IMR-90 (cell line): ENCODE results near the gene RBM23. TPM values are rescaled to one million over a fixed set of nuclear protein-coding genes. Genes with fewer than 3 reads are reported as not detected.

Source experiments
- ATAC-seq: fragments of 200-7000 bp; cut with Tn5 transposase; 2 replicates; pipeline ENCODE4 v1.9.1; 2020; ENCODE audit warnings: low read depth, mild to moderate bottlenecking, moderate library complexity
- BruUV-seq: library from RNA; stranded (reverse); fragments of 400-500 nt; replicated peaks from 2 replicates; lab custom pipeline; 2021; lab: Mats Ljungman, UMichigan
- CTCF ChIA-PET: fragments of 300-600 bp; formaldehyde crosslinking; extraction: SDS; loops from one replicate; lab custom pipeline; 2021; ENCODE audit warnings: antibody characterized with exemption; lab: Yijun Ruan, JAX
- POLR2A ChIA-PET: fragments of 300-600 bp; sonication (Branson Sonifier 250); formaldehyde crosslinking; loops from one replicate; lab custom pipeline; 2022; ENCODE audit warnings: antibody characterized with exemption; ENCODE audit not compliant: unreplicated experiment; lab: Charles Lee
- DNase-seq: peaks from one replicate; pipeline ENCODE4 v3.0.0; 2013
- H2AFZ ChIP-seq: replicated peaks from 2 replicates; pipeline ENCODE3; 2013; ENCODE audit warnings: low read length, mild to moderate bottlenecking; ENCODE audit not compliant: poor library complexity
- H2AK5ac ChIP-seq: 2 replicates; pipeline ENCODE4 v1.6.1; 2013; ENCODE audit warnings: low read depth, low read length, inconsistent platforms
- H2AK9ac ChIP-seq: replicated peaks from 2 replicates; pipeline ENCODE3; 2013; ENCODE audit warnings: mild to moderate bottlenecking, low read depth, low read length, moderate library complexity; ENCODE audit not compliant: poor library complexity
- H2BK120ac ChIP-seq: 2 replicates; pipeline ENCODE4 v1.6.1; 2013; ENCODE audit warnings: low read depth, low read length, inconsistent platforms
- H2BK15ac ChIP-seq: 3 replicates; pipeline ENCODE4 v1.6.1; 2013; ENCODE audit warnings: low read depth, low read length, inconsistent platforms
- H2BK20ac ChIP-seq: 2 replicates; pipeline ENCODE4 v1.6.1; 2013; ENCODE audit warnings: low read depth, mild to moderate bottlenecking, inconsistent platforms, low read length, moderate library complexity
- H2BK5ac ChIP-seq: 2 replicates; pipeline ENCODE4 v1.6.1; 2013; ENCODE audit warnings: mild to moderate bottlenecking, low read depth, low read length, inconsistent platforms; ENCODE audit not compliant: poor library complexity, severe bottlenecking
- H3K14ac ChIP-seq: replicated peaks from 2 replicates; pipeline ENCODE4 v1.6.1; 2013; ENCODE audit warnings: low read depth, low read length, inconsistent platforms
- H3K18ac ChIP-seq: 2 replicates; pipeline ENCODE4 v1.6.1; 2013; ENCODE audit warnings: low read depth, low read length, control low read depth
- H3K23ac ChIP-seq: 2 replicates; pipeline ENCODE4 v1.6.1; 2013; ENCODE audit warnings: low read depth, low read length, inconsistent platforms
- H3K27ac ChIP-seq: 2 replicates; pipeline ENCODE4 v1.5.1; 2013; ENCODE audit warnings: mild to moderate bottlenecking, control low read depth, low read length; ENCODE audit not compliant: insufficient read depth
- H3K27me3 ChIP-seq: 2 replicates; pipeline ENCODE4 v1.6.1; 2013; ENCODE audit warnings: low read length; ENCODE audit not compliant: control insufficient read depth, insufficient read depth
- H3K36me3 ChIP-seq: 2 replicates; pipeline ENCODE4 v1.6.1; 2013; ENCODE audit warnings: low read length, mixed read lengths; ENCODE audit not compliant: control insufficient read depth, insufficient read depth
- H3K4ac ChIP-seq: 2 replicates; pipeline ENCODE4 v1.6.1; 2013; ENCODE audit warnings: low read depth, low read length, inconsistent platforms
- H3K4me1 ChIP-seq: 2 replicates; pipeline ENCODE4 v1.6.1; 2013; ENCODE audit warnings: low read length, mixed read lengths; ENCODE audit not compliant: control insufficient read depth, insufficient read depth
- H3K4me2 ChIP-seq: 2 replicates; pipeline ENCODE4 v1.6.1; 2013; ENCODE audit warnings: low read depth, mild to moderate bottlenecking, control low read depth, low read length, moderate library complexity
- H3K4me3 ChIP-seq: 2 replicates; pipeline ENCODE4 v1.5.1; 2013; ENCODE audit warnings: low read depth, mild to moderate bottlenecking, control low read depth, low read length, moderate library complexity; ENCODE audit not compliant: insufficient read depth
- H3K56ac ChIP-seq: 2 replicates; pipeline ENCODE4 v1.6.1; 2013; ENCODE audit warnings: low read length, inconsistent platforms; ENCODE audit not compliant: insufficient read depth; ENCODE audit errors: extremely low read depth
- H3K79me1 ChIP-seq, 2 experiments: 2 replicates each; pipeline ENCODE4 v1.6.1; 2013; ENCODE audit warnings: low read length in 2 of 2, inconsistent platforms in 1 of 2, low read depth in 1 of 2
- H3K9ac ChIP-seq: 2 replicates; pipeline ENCODE4 v1.6.1; 2013; ENCODE audit warnings: low read depth, low read length, control low read depth
- H3K9me1 ChIP-seq: 2 replicates; pipeline ENCODE4 v1.6.1; 2013; ENCODE audit warnings: low read length, inconsistent platforms; ENCODE audit not compliant: insufficient read depth
- H3K9me3 ChIP-seq: 2 replicates; pipeline ENCODE4 v1.6.1; 2013; ENCODE audit warnings: low read length; ENCODE audit not compliant: control insufficient read depth, insufficient read depth
- H4K20me1 ChIP-seq: 2 replicates; pipeline ENCODE4 v1.6.1; 2013; ENCODE audit warnings: low read length, inconsistent platforms; ENCODE audit not compliant: insufficient read depth
- H4K5ac ChIP-seq: 2 replicates; pipeline ENCODE4 v1.6.1; 2013; ENCODE audit warnings: mild to moderate bottlenecking, low read depth, low read length, control low read depth
- H4K8ac ChIP-seq, 2 experiments: 2 replicates each; pipeline ENCODE4 v1.6.1; 2013; ENCODE audit warnings: low read depth in 2 of 2, low read length in 2 of 2, control low read depth in 1 of 2, inconsistent platforms in 1 of 2
- H4K91ac ChIP-seq: 2 replicates; pipeline ENCODE4 v1.6.1; 2013; ENCODE audit warnings: low read depth, low read length, inconsistent platforms; ENCODE audit not compliant: insufficient read depth
- CEBPB ChIP-seq: IDR thresholded peaks from 2 replicates; pipeline ENCODE4 v1.6.1; 2012; ENCODE audit warnings: low read depth, low read length, improper control_type of control experiment
- ELK1 ChIP-seq: fragments of 150-350 bp; IDR thresholded peaks from 2 replicates; pipeline ENCODE4 v1.6.1; 2016; ENCODE audit warnings: low read depth, mild to moderate bottlenecking, low read length, moderate library complexity, borderline replicate concordance
- RCOR1 ChIP-seq: IDR thresholded peaks from 2 replicates; pipeline ENCODE4 v1.6.1; 2012; ENCODE audit warnings: mild to moderate bottlenecking, low read length, improper control_type of control experiment; ENCODE audit not compliant: insufficient replicate concordance
- RFX5 ChIP-seq: IDR thresholded peaks from 2 replicates; pipeline ENCODE4 v1.8.0; 2012; ENCODE audit warnings: low read depth, mild to moderate bottlenecking, low read length, moderate library complexity
- SMC3 ChIP-seq: fragments of 150-350 bp; IDR thresholded peaks from 2 replicates; pipeline ENCODE4 v1.6.1; 2016; ENCODE audit warnings: low read depth, mild to moderate bottlenecking, antibody characterized with exemption, low read length, moderate library complexity
- WGBS, 2 experiments: methylation state at CpG; one replicate each; pipeline versions ENCODE4 v1.1.5 to v1.1.7; 2013; ENCODE audit warnings: missing lambda C conversion rate in 2 of 2; ENCODE audit not compliant: insufficient read length in 1 of 2; ENCODE audit errors: extremely low coverage in 2 of 2; 5-methylcytosine and 5-hydroxymethylcytosine counted together
- dilution Hi-C: fragments of 300-500 bp; cut with HindIII; formaldehyde crosslinking; loops from one replicate; pipeline ENCODE4 v1.14.3; 2018; ENCODE audit warnings: low sequenced_read_pairs; ENCODE audit not compliant: unreplicated experiment
- in situ Hi-C: fragments of 300-500 bp; cut with MboI; formaldehyde crosslinking; loops from 3 replicates; pipeline ENCODE4 v1.14.3; 2019; ENCODE audit warnings: low sequenced_read_pairs, inconsistent platforms, mixed read lengths
- intact Hi-C: fragments of 100-400 bp; cut with micrococcal nuclease; formaldehyde crosslinking; loops from 2 replicates; pipeline ENCODE4 v1.10.0; 2022
- polyA plus RNA-seq, 3 experiments: library from polyadenylated mRNA; depleted of rRNA; stranded (reverse); fragments of >200 nt; gene quantifications; 2 replicates each; pipeline ENCODE4 v1.2.3, GENCODE V29; 2012; ENCODE audit warnings: low replicate concordance in 1 of 3
- total RNA-seq: library from RNA; depleted of rRNA; stranded (reverse); fragments of >200 nt; gene quantifications from 2 replicates; pipeline ENCODE4 v1.2.3, GENCODE V29; 2012
- TF ChIP-seq, protein P1 (sequence below): conservative IDR thresholded peaks from 2 replicates; pipeline ENCODE4 v1.5.1; 2012; ENCODE audit warnings: mild to moderate bottlenecking, low read depth, low read length, improper control_type of control experiment
- TF ChIP-seq, protein P2 (sequence below): fragments of 150-350 bp; IDR thresholded peaks from 2 replicates; pipeline ENCODE4 v1.6.1; 2017; ENCODE audit warnings: mild to moderate bottlenecking, antibody characterized with exemption, low read length, low read depth

The RBM23 gene
- total and polyA plus RNA-seq, 2 of the 4 experiments (the other 2 are of a cell fraction) = 44.7 to 375 TPM

DNA sequence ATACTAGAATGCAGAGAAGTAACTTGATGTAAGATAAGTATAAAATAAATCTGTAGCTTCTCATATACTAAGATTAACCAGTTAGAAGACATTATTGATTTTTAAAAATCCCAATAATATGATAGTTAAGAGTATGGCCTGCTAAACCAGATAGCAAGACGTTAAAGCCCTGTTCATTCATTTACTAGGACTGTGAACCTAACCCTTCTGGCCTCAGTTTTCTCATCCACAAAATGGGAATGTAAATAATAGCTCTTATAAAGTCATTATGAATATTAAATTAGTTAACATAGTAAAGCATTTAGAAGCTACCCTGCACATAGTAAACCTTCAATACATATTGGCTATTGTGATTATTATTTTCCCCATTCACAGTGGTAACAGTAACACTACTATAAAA, 16.2 kb upstream of the RBM23 start:
- Histone ChIP-seq H3K4me2 (no peak overlapping the region), H4K5ac (no peak overlapping the region), H3K4me3 (no peak overlapping the region), H3K56ac (no peak overlapping the region), H3K4ac (no peak overlapping the region), H3K9ac (no peak overlapping the region), H3K23ac (no peak overlapping the region), H3K27me3 (no peaks in the 10 kb centered on the region), H3K9me3 (no peaks in the 10 kb centered on the region), H4K20me1 (no peaks in the 10 kb centered on the region), H3K14ac (no peak overlapping the region), H2BK5ac (no peak overlapping the region), H3K18ac (no peak overlapping the region), H4K91ac (no peak overlapping the region), H3K9me1 (no peaks in the 10 kb centered on the region; the same call in 1 of the 2 replicates), H2AK9ac (no peak overlapping the region), H2BK15ac (no peak overlapping the region), H4K8ac (no peak overlapping the region), H3K79me1 (no peaks in the 10 kb centered on the region), H2BK120ac (no peak overlapping the region), H3K4me1 (no peaks in the 10 kb centered on the region), H2BK20ac (no peak overlapping the region), H3K36me3 (no peaks in the 10 kb centered on the region), H3K27ac (no peak overlapping the region), H2AFZ (no peak overlapping the region), H2AK5ac (no peak overlapping the region)
- ATAC-seq = no peak
- in situ Hi-C loops = no loop called here
- WGBS, 2 experiments = no CpG with 5 or more reads among the region's 1 CpG
- BruUV-seq = no TSS peak
- no peak for DNase-seq
- TF ChIP-seq, protein P1, sequence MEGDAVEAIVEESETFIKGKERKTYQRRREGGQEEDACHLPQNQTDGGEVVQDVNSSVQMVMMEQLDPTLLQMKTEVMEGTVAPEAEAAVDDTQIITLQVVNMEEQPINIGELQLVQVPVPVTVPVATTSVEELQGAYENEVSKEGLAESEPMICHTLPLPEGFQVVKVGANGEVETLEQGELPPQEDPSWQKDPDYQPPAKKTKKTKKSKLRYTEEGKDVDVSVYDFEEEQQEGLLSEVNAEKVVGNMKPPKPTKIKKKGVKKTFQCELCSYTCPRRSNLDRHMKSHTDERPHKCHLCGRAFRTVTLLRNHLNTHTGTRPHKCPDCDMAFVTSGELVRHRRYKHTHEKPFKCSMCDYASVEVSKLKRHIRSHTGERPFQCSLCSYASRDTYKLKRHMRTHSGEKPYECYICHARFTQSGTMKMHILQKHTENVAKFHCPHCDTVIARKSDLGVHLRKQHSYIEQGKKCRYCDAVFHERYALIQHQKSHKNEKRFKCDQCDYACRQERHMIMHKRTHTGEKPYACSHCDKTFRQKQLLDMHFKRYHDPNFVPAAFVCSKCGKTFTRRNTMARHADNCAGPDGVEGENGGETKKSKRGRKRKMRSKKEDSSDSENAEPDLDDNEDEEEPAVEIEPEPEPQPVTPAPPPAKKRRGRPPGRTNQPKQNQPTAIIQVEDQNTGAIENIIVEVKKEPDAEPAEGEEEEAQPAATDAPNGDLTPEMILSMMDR = no peak
- TF ChIP-seq RCOR1 (no peak), SMC3 (no peak), CEBPB (no peak), RFX5 (no peak), ELK1 (no peak)
- TF ChIP-seq, protein P2, sequence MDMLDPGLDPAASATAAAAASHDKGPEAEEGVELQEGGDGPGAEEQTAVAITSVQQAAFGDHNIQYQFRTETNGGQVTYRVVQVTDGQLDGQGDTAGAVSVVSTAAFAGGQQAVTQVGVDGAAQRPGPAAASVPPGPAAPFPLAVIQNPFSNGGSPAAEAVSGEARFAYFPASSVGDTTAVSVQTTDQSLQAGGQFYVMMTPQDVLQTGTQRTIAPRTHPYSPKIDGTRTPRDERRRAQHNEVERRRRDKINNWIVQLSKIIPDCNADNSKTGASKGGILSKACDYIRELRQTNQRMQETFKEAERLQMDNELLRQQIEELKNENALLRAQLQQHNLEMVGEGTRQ = no peak
- ChIA-PET CTCF (interaction anchor here (0.6 to 1.3 kb wide), 3 partner anchors 51 to 244 kb away, joined by 3 to 6 read pairs (median 3); no protein-coding TSS in a partner anchor), POLR2A (no interaction called here)
- intact Hi-C loops = no loop called here
- dilution Hi-C loops = no loop called here
